Measurements from ENCODE around the gene ADAMTSL1.

ADAMTSL1 gene

GRCh38 chr9:18776836-18777820 lies 303.2 kb downstream of the ADAMTSL1 start:
- DNase-seq (ENCODE audit: low spot score): no peak

- DNase-seq (ENCODE audit: low spot score): no peak
Observed at GRCh38 chr9:18778147-18778546, 304.2 kb downstream of the ADAMTSL1 start.

GRCh38 chr9:18778846-18779245 lies 304.9 kb downstream of the ADAMTSL1 start:
- DNase-seq (ENCODE audit: low spot score): no peak

- no peak for DNase-seq (ENCODE audit: low spot score)
Observed at GRCh38 chr9:18783909-18784308, 310.0 kb downstream of the ADAMTSL1 start.

GRCh38 chr9:18785604-18786003 lies 311.7 kb downstream of the ADAMTSL1 start:
- DNase-seq (ENCODE audit: low spot score): no peak

- no peak for DNase-seq (ENCODE audit: low spot score)
Observed at GRCh38 chr9:18786196-18786595, 312.2 kb downstream of the ADAMTSL1 start.

GRCh38 chr9:18786911-18787650 lies 313.1 kb downstream of the ADAMTSL1 start:
- no peak for DNase-seq (ENCODE audit: low spot score)

- no peak for DNase-seq (ENCODE audit: low spot score)
Observed at GRCh38 chr9:18788256-18788655, 314.3 kb downstream of the ADAMTSL1 start.

- no peak for DNase-seq (ENCODE audit: low spot score)
Observed at GRCh38 chr9:18791074-18791473, 317.1 kb downstream of the ADAMTSL1 start.

- no peak for DNase-seq (ENCODE audit: low spot score)
Observed at GRCh38 chr9:18793122-18793521, 319.2 kb downstream of the ADAMTSL1 start.

GRCh38 chr9:18795947-18796671 lies 322.2 kb downstream of the ADAMTSL1 start:
- DNase-seq (ENCODE audit: low spot score): no peak

GRCh38 chr9:18796696-18797270 lies 322.8 kb downstream of the ADAMTSL1 start:
- DNase-seq (ENCODE audit: low spot score): no peak

- no peak for DNase-seq (ENCODE audit: low spot score)
Observed at GRCh38 chr9:18798106-18798505, 324.2 kb downstream of the ADAMTSL1 start.

- DNase-seq (ENCODE audit: low spot score): no peak
Observed at GRCh38 chr9:18798508-18799290, 324.7 kb downstream of the ADAMTSL1 start.

- no peak for DNase-seq (ENCODE audit: low spot score)
Observed at GRCh38 chr9:18799428-18799827, 325.5 kb downstream of the ADAMTSL1 start.

GRCh38 chr9:18800579-18800978 lies 326.6 kb downstream of the ADAMTSL1 start:
- DNase-seq (ENCODE audit: low spot score): no peak

GRCh38 chr9:18805386-18805785 lies 331.4 kb downstream of the ADAMTSL1 start:
- DNase-seq (ENCODE audit: low spot score): no peak

- no peak for DNase-seq (ENCODE audit: low spot score)
Observed at GRCh38 chr9:18806232-18807080, 332.5 kb downstream of the ADAMTSL1 start.

- no peak for DNase-seq (ENCODE audit: low spot score)
Observed at GRCh38 chr9:18810581-18810980, 336.6 kb downstream of the ADAMTSL1 start.

GRCh38 chr9:18811171-18811570 lies 337.2 kb downstream of the ADAMTSL1 start:
- DNase-seq (ENCODE audit: low spot score): no peak

Data from hepatic stellate cell (primary cell).